GM12878 (cell line): ENCODE results near the gene PAPOLG. TPM values are rescaled to one million over a fixed set of nuclear protein-coding genes. Genes with fewer than 3 reads are reported as not detected.

Source experiments
- BACH1 ChIP-seq: fragments of 450-650 bp; IDR thresholded peaks from 2 replicates; pipeline ENCODE4 v1.6.1; 2017; ENCODE audit warnings: mild to moderate bottlenecking, borderline replicate concordance
- BMI1 ChIP-seq: fragments of 450-650 bp; IDR thresholded peaks from 2 replicates; pipeline ENCODE4 v1.6.1; 2016; ENCODE audit warnings: mild to moderate bottlenecking, moderate library complexity, borderline replicate concordance
- CHD2 ChIP-seq: IDR thresholded peaks from 2 replicates; pipeline ENCODE4 v1.6.1; 2011; ENCODE audit warnings: low read depth, low read length, improper control_type of control experiment, borderline replicate concordance
- CREM ChIP-seq: IDR thresholded peaks from 2 replicates; pipeline ENCODE4 v1.6.1; 2014; ENCODE audit warnings: antibody characterized with exemption, low read depth
- CUX1 ChIP-seq: IDR thresholded peaks from 2 replicates; pipeline ENCODE4 v1.6.1; 2012; ENCODE audit warnings: improper control_type of control experiment, low read depth, low read length; ENCODE audit not compliant: insufficient replicate concordance
- HDAC2 ChIP-seq: fragments of 200-600 bp; sonication (generic); IDR thresholded peaks from 2 replicates; pipeline ENCODE4 v1.6.1; 2017
- HDGF ChIP-seq: fragments of 450-650 bp; IDR thresholded peaks from 2 replicates; pipeline ENCODE4 v1.6.1; 2016; ENCODE audit warnings: antibody characterized with exemption
- IKZF2 ChIP-seq, 2 experiments: fragments of 450-650 bp; IDR thresholded peaks; 2 replicates each; pipeline ENCODE4 v1.6.1; 2017; ENCODE audit warnings: mild to moderate bottlenecking in 2 of 2, moderate library complexity in 2 of 2
- IRF4 ChIP-seq: IDR thresholded peaks from 2 replicates; pipeline ENCODE4 v1.6.1; 2011; ENCODE audit warnings: low read depth, low read length
- KLF5 ChIP-seq: fragments of 450-650 bp; IDR thresholded peaks from 2 replicates; pipeline ENCODE4 v1.6.1; 2014; ENCODE audit warnings: mild to moderate bottlenecking; ENCODE audit not compliant: partially characterized antibody
- LARP7 ChIP-seq: fragments of 450-650 bp; IDR thresholded peaks from 2 replicates; pipeline ENCODE4 v1.6.1; 2017; ENCODE audit warnings: mild to moderate bottlenecking
- MEF2A ChIP-seq: IDR thresholded peaks from 2 replicates; pipeline ENCODE4 v1.6.1; 2011; ENCODE audit warnings: low read depth, mild to moderate bottlenecking, low read length, moderate library complexity; ENCODE audit not compliant: insufficient read depth
- NBN ChIP-seq: fragments of 450-650 bp; IDR thresholded peaks from 2 replicates; pipeline ENCODE4 v1.6.1; 2016
- NFYA ChIP-seq: IDR thresholded peaks from 2 replicates; pipeline ENCODE4 v1.6.1; 2011; ENCODE audit warnings: low read depth, mild to moderate bottlenecking, low read length, improper control_type of control experiment, borderline replicate concordance
- NFYB ChIP-seq: IDR thresholded peaks from 2 replicates; pipeline ENCODE4 v1.6.1; 2011; ENCODE audit warnings: low read depth, mild to moderate bottlenecking, low read length, improper control_type of control experiment, moderate library complexity; ENCODE audit not compliant: insufficient read depth
- PAX5 ChIP-seq: IDR thresholded peaks from 2 replicates; pipeline ENCODE4 v1.6.1; 2011; ENCODE audit warnings: low read depth, low read length, borderline replicate concordance
- RB1 ChIP-seq: fragments of 450-650 bp; formaldehyde crosslinking; IDR thresholded peaks from 2 replicates; pipeline ENCODE4 v1.6.1; 2017; ENCODE audit warnings: mild to moderate bottlenecking, borderline replicate concordance
- RELA ChIP-seq: fragments of 450-650 bp; IDR thresholded peaks from 2 replicates; pipeline ENCODE4 v1.8.0; 2014; ENCODE audit warnings: borderline replicate concordance; ENCODE audit not compliant: partially characterized antibody
- SMAD1 ChIP-seq: fragments of 450-650 bp; IDR thresholded peaks from 2 replicates; pipeline ENCODE4 v1.6.1; 2018; ENCODE audit warnings: mild to moderate bottlenecking, low read depth; ENCODE audit not compliant: partially characterized antibody
- SPI1 ChIP-seq: IDR thresholded peaks from 2 replicates; pipeline ENCODE4 v1.6.1; 2011; ENCODE audit warnings: low read depth, mild to moderate bottlenecking, low read length, moderate library complexity, borderline replicate concordance; ENCODE audit not compliant: insufficient read depth
- STAT3 ChIP-seq: IDR thresholded peaks from 2 replicates; pipeline ENCODE4 v1.6.1; 2011; ENCODE audit warnings: low read depth, low read length, improper control_type of control experiment
- TAF1 ChIP-seq: IDR thresholded peaks from 2 replicates; pipeline ENCODE4 v1.6.1; 2011; ENCODE audit warnings: mild to moderate bottlenecking, low read depth, low read length, borderline replicate concordance
- TARDBP ChIP-seq: IDR thresholded peaks from 2 replicates; pipeline ENCODE4 v1.6.1; 2016; ENCODE audit warnings: borderline replicate concordance
- WRNIP1 ChIP-seq: IDR thresholded peaks from 2 replicates; pipeline ENCODE4 v1.6.1; 2011; ENCODE audit warnings: low read depth, low read length, improper control_type of control experiment, borderline replicate concordance
- ZBED1 ChIP-seq: IDR thresholded peaks from 2 replicates; pipeline ENCODE4 v1.6.1; 2016; ENCODE audit warnings: borderline replicate concordance
- ZSCAN29 ChIP-seq: fragments of 450-650 bp; IDR thresholded peaks from 2 replicates; pipeline ENCODE4 v1.6.1; 2017; ENCODE audit warnings: mild to moderate bottlenecking, moderate library complexity
- polyA plus RNA-seq, 11 experiments: library from polyadenylated mRNA; depleted of rRNA in 4 of 11; unstranded in 6 of 11; stranded (reverse) in 5 of 11; fragments of >200 nt; fragmentation: Nextera tagmentation in 4 of 11; fragmentation: Illumina TruSeq in 1 of 11; extraction: Ambion mirVana in 4 of 11; extraction: Trizol in 1 of 11; gene quantifications; 1 replicate in 1 of 11; 2 replicates in 10 of 11; pipeline versions ENCODE4 v1.2.1 to v1.2.3, GENCODE V29; 2011 to 2016; ENCODE audit warnings: inconsistent platforms in 2 of 11, missing spikeins in 2 of 11, low read depth in 1 of 11
- total RNA-seq, 4 experiments: library from RNA; depleted of rRNA in 3 of 4; stranded (reverse); fragments of >200 nt in 3 of 4; fragmentation: Illumina TruSeq in 1 of 4; extraction: Trizol in 1 of 4; gene quantifications; 2 replicates each; pipeline versions ENCODE4 v1.2.1 to v1.2.3, GENCODE V29; 2013 to 2021
- TF ChIP-seq, protein P1 (sequence below): IDR thresholded peaks from 2 replicates; pipeline ENCODE4 v1.6.1; 2011; ENCODE audit warnings: borderline replicate concordance, low read depth, mild to moderate bottlenecking, moderate library complexity, low read length; ENCODE audit not compliant: insufficient read depth, poor library complexity, severe bottlenecking

PAPOLG gene
- total and polyA plus RNA-seq, 10 of the 15 experiments (the other 5 are each of a cell fraction or from before 2014, with no cell fraction given): 4.2 to 15.8 (median 10.7) TPM

DNA sequence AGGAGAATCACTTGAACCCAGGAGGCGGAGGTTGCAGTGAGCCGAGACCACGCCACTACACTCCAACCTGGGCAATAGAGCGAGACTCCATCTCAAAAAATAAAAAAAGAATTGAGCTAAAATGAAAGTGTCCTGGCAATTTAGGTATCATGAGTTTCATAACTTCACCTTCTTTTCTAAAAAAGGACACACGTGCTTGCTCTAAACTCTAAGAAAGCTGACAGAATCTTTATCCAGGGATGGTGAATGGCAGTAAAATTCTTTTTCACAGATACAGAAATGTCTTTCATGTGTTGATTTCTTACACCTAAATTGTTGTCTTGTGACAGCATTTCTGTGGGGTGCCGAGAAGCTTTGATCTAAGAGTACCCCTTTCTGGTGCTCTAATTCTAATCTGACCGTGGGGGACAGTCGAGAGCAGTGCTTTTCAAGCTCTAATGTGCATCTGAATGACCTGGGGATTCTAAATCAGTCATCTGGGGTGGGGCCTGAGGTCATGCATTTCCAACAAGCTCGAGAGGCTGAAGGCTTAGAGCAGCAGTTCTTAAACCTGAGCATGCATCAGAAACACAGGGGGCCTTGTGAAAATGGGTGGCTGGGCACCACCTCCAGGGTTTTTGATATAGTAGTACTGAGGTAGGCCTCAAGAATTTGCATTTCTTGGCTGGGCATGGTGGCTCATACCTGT is 83.2 kb downstream of the PAPOLG start (continued):
- TF ChIP-seq CUX1: no peak
- TF ChIP-seq MEF2A: peak; percentile 14
- no peak for TF ChIP-seq BMI1
- TF ChIP-seq ZBED1: no peak
- TF ChIP-seq RB1: no peak
- TF ChIP-seq, protein P1, sequence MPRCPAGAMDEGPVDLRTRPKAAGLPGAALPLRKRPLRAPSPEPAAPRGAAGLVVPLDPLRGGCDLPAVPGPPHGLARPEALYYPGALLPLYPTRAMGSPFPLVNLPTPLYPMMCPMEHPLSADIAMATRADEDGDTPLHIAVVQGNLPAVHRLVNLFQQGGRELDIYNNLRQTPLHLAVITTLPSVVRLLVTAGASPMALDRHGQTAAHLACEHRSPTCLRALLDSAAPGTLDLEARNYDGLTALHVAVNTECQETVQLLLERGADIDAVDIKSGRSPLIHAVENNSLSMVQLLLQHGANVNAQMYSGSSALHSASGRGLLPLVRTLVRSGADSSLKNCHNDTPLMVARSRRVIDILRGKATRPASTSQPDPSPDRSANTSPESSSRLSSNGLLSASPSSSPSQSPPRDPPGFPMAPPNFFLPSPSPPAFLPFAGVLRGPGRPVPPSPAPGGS: peak; percentile 63
- TF ChIP-seq KLF5: no peak
- TF ChIP-seq TAF1: peak; percentile 30; the same call in 1 of the 2 replicates
- no peak for TF ChIP-seq STAT3
- no peak for TF ChIP-seq WRNIP1
- TF ChIP-seq NFYA: no peak
- TF ChIP-seq CREM: peak; percentile 57; the same call in 1 of the 2 replicates
- TF ChIP-seq IKZF2 (IDR thresholded peaks at IDR 0.05): peak in 1 of 2 experiments; percentile 35; a peak in 1 of 4 replicates
- no peak for TF ChIP-seq CHD2
- no peak for TF ChIP-seq LARP7
- 0 out of 2 replicates have a peak, but pooled peaks have one; percentile 28 for TF ChIP-seq NBN
- no peak for TF ChIP-seq SMAD1
- TF ChIP-seq RELA: peak; percentile 44
- TF ChIP-seq BACH1: no peak
- TF ChIP-seq SPI1: no peak
- TF ChIP-seq NFYB: no peak
- TF ChIP-seq ZSCAN29: no peak
- TF ChIP-seq IRF4: no peak
- TF ChIP-seq HDGF: no peak
- TF ChIP-seq HDAC2: no peak
- TF ChIP-seq PAX5: no peak; the same call in 1 of the 2 replicates
- TF ChIP-seq TARDBP: no peak
